ENCODE results near the gene EXOC2.

GRCh38 chr6:692858-693722 is at the start of gene EXOC2:
- TF ChIP-seq CTCF (IDR thresholded peaks at IDR 0.05; ENCODE audit: low read depth, low read length) (no peak), EZH2phosphoT487 (IDR thresholded peaks at IDR 0.05; ENCODE audit: low read depth) (no peak)
